Activated T-helper 2 cell treated with anti-CD3 and anti-CD28 coated beads, Interferon-gamma antibody, Interleukin-2, Interleukin-4, amounts not matched to agents 10 μg/mL and 5 μg/mL and 100 μg/mL, durations not matched to agents 14 hours and 24 hours and 36 hours (primary cell): ENCODE measurements around the gene RIN3. TPM values are rescaled to one million over a fixed set of nuclear protein-coding genes. Genes with fewer than 3 reads are reported as not detected.

Experiments used
- DNase-seq: peaks from one replicate; pipeline ENCODE4 v3.0.0; 2021; ENCODE audit warnings: low spot score
- H3K27ac Mint-ChIP-seq: one replicate; pipeline ENCODE4 v1.8.0; 2021; ENCODE audit warnings: mixed read lengths
- H3K27me3 Mint-ChIP-seq: one replicate; pipeline ENCODE4 v1.8.0; 2021; ENCODE audit warnings: low read depth, mixed read lengths
- H3K36me3 Mint-ChIP-seq: one replicate; pipeline ENCODE4 v1.8.0; 2021; ENCODE audit warnings: low read depth, mixed read lengths
- H3K4me1 Mint-ChIP-seq: one replicate; pipeline ENCODE4 v1.8.0; 2021; ENCODE audit warnings: low read depth, mixed read lengths
- H3K4me3 Mint-ChIP-seq: one replicate; pipeline ENCODE4 v1.8.0; 2021; ENCODE audit warnings: low read depth, mild to moderate bottlenecking, moderate library complexity, mixed read lengths
- H3K9me3 Mint-ChIP-seq: one replicate; pipeline ENCODE4 v1.8.0; 2021; ENCODE audit warnings: mixed read lengths
- intact Hi-C: fragments of 100-400 bp; cut with micrococcal nuclease; formaldehyde crosslinking; loops from one replicate; pipeline ENCODE4 v1.15.1; 2023
- total RNA-seq: library from RNA; stranded (reverse); gene quantifications from 2 replicates; pipeline ENCODE4 v1.2.3, GENCODE V29; 2022

RIN3 gene
- total RNA-seq, 1 donor from 2014 or later = 21.1 TPM

- Mint-ChIP-seq H3K36me3 (peaks cover 9% of the 10 kb centered on the region), H3K4me1 (peaks cover 54% of the 10 kb centered on the region), H3K27ac (no peak overlapping the region)
Observed at GRCh38 chr14:92561906-92562479, 48.4 kb downstream of the RIN3 start.

GRCh38 chr14:92563359-92563758 lies 49.8 kb downstream of the RIN3 start:
- Mint-ChIP-seq H3K9me3 (peaks cover 19% of the 10 kb centered on the region), H3K4me1 (peaks cover 42% of the 10 kb centered on the region), H3K27me3 (peaks cover 39% of the 10 kb centered on the region), H3K36me3 (peaks cover 16% of the 10 kb centered on the region), H3K4me3 (no peak overlapping the region), H3K27ac (no peak overlapping the region)
- no peak for DNase-seq
- intact Hi-C loops = loop anchor here (1.0 to 2.0 kb wide), 4 partner anchors 12 to 113 kb away; no protein-coding TSS in a partner anchor

More at GRCh38 chr14:92561906-92562479, 48.4 kb downstream of the RIN3 start:
- peaks cover 9% of the 10 kb centered on the region for H3K9me3 Mint-ChIP-seq
- H3K4me3 Mint-ChIP-seq = no peak overlapping the region
- DNase-seq = no peak
- peaks cover 36% of the 10 kb centered on the region for H3K27me3 Mint-ChIP-seq
- intact Hi-C loops = loop anchor here (2.0 kb wide), 1 partner anchor 115 kb away; no protein-coding TSS in a partner anchor

GRCh38 chr14:92563765-92564285 lies 50.2 kb downstream of the RIN3 start:
- no peak overlapping the region for H3K4me3 Mint-ChIP-seq
- no peak for DNase-seq
- peaks cover 39% of the 10 kb centered on the region for H3K4me1 Mint-ChIP-seq
- no peak overlapping the region for H3K27ac Mint-ChIP-seq
- intact Hi-C loops = loop anchor here (1.0 to 2.0 kb wide), 4 partner anchors 13 to 113 kb away; no protein-coding TSS in a partner anchor
- H3K36me3 Mint-ChIP-seq = peaks cover 16% of the 10 kb centered on the region
- H3K27me3 Mint-ChIP-seq = peaks cover 39% of the 10 kb centered on the region
- H3K9me3 Mint-ChIP-seq = peaks cover 19% of the 10 kb centered on the region

- Mint-ChIP-seq H3K9me3 (peaks cover 19% of the 10 kb centered on the region), H3K36me3 (peaks cover 16% of the 10 kb centered on the region), H3K27ac (no peak overlapping the region), H3K4me1 (peaks cover 39% of the 10 kb centered on the region), H3K4me3 (no peak overlapping the region), H3K27me3 (peaks cover 40% of the 10 kb centered on the region)
- DNase-seq = no peak
- intact Hi-C loops = no loop called here
Observed at GRCh38 chr14:92564344-92565039, 50.9 kb downstream of the RIN3 start.

- peaks cover 19% of the 10 kb centered on the region for H3K9me3 Mint-ChIP-seq
- peaks cover 39% of the 10 kb centered on the region for H3K27me3 Mint-ChIP-seq
- H3K4me3 Mint-ChIP-seq = no peak overlapping the region
- no peak overlapping the region for H3K27ac Mint-ChIP-seq
- no peak for DNase-seq
- intact Hi-C loops = no loop called here
- peaks cover 16% of the 10 kb centered on the region for H3K36me3 Mint-ChIP-seq
- peaks cover 36% of the 10 kb centered on the region for H3K4me1 Mint-ChIP-seq
Observed at GRCh38 chr14:92565040-92565717, 51.6 kb downstream of the RIN3 start.

GRCh38 chr14:92565718-92566115 lies 52.1 kb downstream of the RIN3 start:
- peaks cover 32% of the 10 kb centered on the region for H3K4me1 Mint-ChIP-seq
- peaks cover 19% of the 10 kb centered on the region for H3K9me3 Mint-ChIP-seq
- intact Hi-C loops = no loop called here

GRCh38 chr14:92567173-92567725 lies 53.7 kb downstream of the RIN3 start:
- Mint-ChIP-seq H3K9me3 (peaks cover 19% of the 10 kb centered on the region), H3K36me3 (peaks cover 16% of the 10 kb centered on the region), H3K4me1 (peaks cover 25% of the 10 kb centered on the region), H3K27ac (no peak overlapping the region), H3K27me3 (peaks cover 48% of the 10 kb centered on the region), H3K4me3 (no peak overlapping the region)
- DNase-seq = no peak
- intact Hi-C loops = no loop called here

More at GRCh38 chr14:92565718-92566115, 52.1 kb downstream of the RIN3 start:
- DNase-seq = no peak
- H3K27me3 Mint-ChIP-seq = peaks cover 39% of the 10 kb centered on the region
- H3K36me3 Mint-ChIP-seq = peaks cover 16% of the 10 kb centered on the region
- no peak overlapping the region for H3K4me3 Mint-ChIP-seq
- H3K27ac Mint-ChIP-seq = no peak overlapping the region

- peaks cover 54% of the 10 kb centered on the region for H3K27me3 Mint-ChIP-seq
- no peak overlapping the region for H3K27ac Mint-ChIP-seq
- H3K4me3 Mint-ChIP-seq = no peak overlapping the region
- intact Hi-C loops = no loop called here
- peaks cover 19% of the 10 kb centered on the region for H3K9me3 Mint-ChIP-seq
- peaks cover 16% of the 10 kb centered on the region for H3K36me3 Mint-ChIP-seq
- DNase-seq = no peak
- H3K4me1 Mint-ChIP-seq = peaks cover 10% of the 10 kb centered on the region
Observed at GRCh38 chr14:92568621-92569479, 55.3 kb downstream of the RIN3 start.

- peaks cover 13% of the 10 kb centered on the region for H3K36me3 Mint-ChIP-seq
- H3K27ac Mint-ChIP-seq = no peak overlapping the region
Observed at GRCh38 chr14:92570674-92571262, 57.2 kb downstream of the RIN3 start.

GRCh38 chr14:92572050-92572449 lies 58.5 kb downstream of the RIN3 start:
- H3K9me3 Mint-ChIP-seq = peaks cover 9% of the 10 kb centered on the region
- intact Hi-C loops = no loop called here
- no peak overlapping the region for H3K27ac Mint-ChIP-seq
- H3K36me3 Mint-ChIP-seq = peaks cover 6% of the 10 kb centered on the region
- no peak for DNase-seq
- H3K4me3 Mint-ChIP-seq = no peak overlapping the region
- peaks cover 14% of the 10 kb centered on the region for H3K4me1 Mint-ChIP-seq
- peaks cover 58% of the 10 kb centered on the region for H3K27me3 Mint-ChIP-seq

More at GRCh38 chr14:92570674-92571262, 57.2 kb downstream of the RIN3 start:
- H3K27me3 Mint-ChIP-seq = peaks cover 52% of the 10 kb centered on the region
- H3K4me3 Mint-ChIP-seq = no peak overlapping the region
- peaks cover 8% of the 10 kb centered on the region for H3K4me1 Mint-ChIP-seq
- intact Hi-C loops = no loop called here
- peaks cover 19% of the 10 kb centered on the region for H3K9me3 Mint-ChIP-seq
- DNase-seq = no peak

- Mint-ChIP-seq H3K9me3 (no peaks in the 10 kb centered on the region), H3K27me3 (peaks cover 66% of the 10 kb centered on the region), H3K36me3 (peaks cover 8% of the 10 kb centered on the region), H3K4me1 (peaks cover 26% of the 10 kb centered on the region), H3K4me3 (no peak overlapping the region), H3K27ac (no peak overlapping the region)
- intact Hi-C loops = no loop called here
- no peak for DNase-seq
Observed at GRCh38 chr14:92573761-92574498, 60.3 kb downstream of the RIN3 start.
